ENCODE measurements around the gene ZKSCAN1.

Gene ZKSCAN1

GRCh38 chr7:100087055-100087750 is 71.8 kb downstream of the ZKSCAN1 start:
- Histone ChIP-seq H3K27ac (ENCODE audit: low read depth, low read length) (peak overlapping the region; percentile 95), H3K9ac (ENCODE audit: low read length) (no peak overlapping the region), H3K36me3 (ENCODE audit: insufficient read depth, low read length) (peaks cover 22% of the 10 kb centered on the region), H3K4me3 (ENCODE audit: low read depth in 1 of 2, low read length in 2 of 2) (no peak overlapping the region), H3K9me3 (ENCODE audit: low read length) (no peaks in the 10 kb centered on the region), H3K4me1 (ENCODE audit: insufficient read depth, low read length) (peaks cover 29% of the 10 kb centered on the region), H3K27me3 (ENCODE audit: control insufficient read depth in 1 of 2, insufficient read depth in 2 of 2, low read length in 2 of 2) (no peaks in the 10 kb centered on the region)

GRCh38 chr7:100088095-100088620 is 72.8 kb downstream of the ZKSCAN1 start:
- Histone ChIP-seq H3K9ac (ENCODE audit: low read length) (peak overlapping the region; percentile 27), H3K27me3 (ENCODE audit: control insufficient read depth in 1 of 2, insufficient read depth in 2 of 2, low read length in 2 of 2) (no peaks in the 10 kb centered on the region), H3K27ac (ENCODE audit: low read depth, low read length) (peak overlapping the region; percentile 95), H3K36me3 (ENCODE audit: insufficient read depth, low read length) (peaks cover 31% of the 10 kb centered on the region), H3K4me1 (ENCODE audit: insufficient read depth, low read length) (peaks cover 29% of the 10 kb centered on the region), H3K4me3 (ENCODE audit: low read depth in 1 of 2, low read length in 2 of 2) (peak overlapping the region; percentile 67 to 94), H3K9me3 (ENCODE audit: low read length) (no peaks in the 10 kb centered on the region)

GRCh38 chr7:100088621-100089457 is 73.4 kb downstream of the ZKSCAN1 start, which contains the start of gene COPS6:
Gene COPS6 (plus strand): TSS chr7:100088969. CDS start chr7:100088991, 22 bp downstream.
- Histone ChIP-seq H3K9ac (ENCODE audit: low read length) (peak within 1 kb of the TSS; percentile 77), H3K4me3 (ENCODE audit: low read depth in 1 of 2, low read length in 2 of 2) (peak within 1 kb of the TSS; percentile 94 to 95), H3K27me3 (ENCODE audit: control insufficient read depth in 1 of 2, insufficient read depth in 2 of 2, low read length in 2 of 2) (no peaks in the 10 kb centered on the region), H3K9me3 (ENCODE audit: low read length) (no peaks in the 10 kb centered on the region), H3K27ac (ENCODE audit: low read depth, low read length) (peak within 1 kb of the TSS; percentile 95), H3K4me1 (ENCODE audit: insufficient read depth, low read length) (peaks cover 29% of the 10 kb centered on the region), H3K36me3 (ENCODE audit: insufficient read depth, low read length) (peaks cover 38% of the 10 kb centered on the region)

GRCh38 chr7:100089458-100090196 is 74.2 kb downstream of the ZKSCAN1 start:
- H3K9me3 ChIP-seq (ENCODE audit: low read length): no peaks in the 10 kb centered on the region
- peaks cover 46% of the 10 kb centered on the region for H3K36me3 ChIP-seq (ENCODE audit: insufficient read depth, low read length)
- peak overlapping the region; percentile 77 for H3K9ac ChIP-seq (ENCODE audit: low read length)
- no peaks in the 10 kb centered on the region for H3K27me3 ChIP-seq (ENCODE audit: control insufficient read depth in 1 of 2, insufficient read depth in 2 of 2, low read length in 2 of 2)
- peaks cover 29% of the 10 kb centered on the region for H3K4me1 ChIP-seq (ENCODE audit: insufficient read depth, low read length)
- peak overlapping the region; percentile 94 to 95 for H3K4me3 ChIP-seq (ENCODE audit: low read depth in 1 of 2, low read length in 2 of 2)
- peak overlapping the region; percentile 95 for H3K27ac ChIP-seq (ENCODE audit: low read depth, low read length)

GRCh38 chr7:100090527-100091410 is 75.4 kb downstream of the ZKSCAN1 start:
- H3K9me3 ChIP-seq (ENCODE audit: low read length): no peaks in the 10 kb centered on the region
- H3K4me1 ChIP-seq (ENCODE audit: insufficient read depth, low read length): peaks cover 22% of the 10 kb centered on the region
- no peak overlapping the region for H3K27ac ChIP-seq (ENCODE audit: low read depth, low read length)
- no peaks in the 10 kb centered on the region for H3K27me3 ChIP-seq (ENCODE audit: control insufficient read depth in 1 of 2, insufficient read depth in 2 of 2, low read length in 2 of 2)
- peaks cover 56% of the 10 kb centered on the region for H3K36me3 ChIP-seq (ENCODE audit: insufficient read depth, low read length)
- no peak overlapping the region for H3K4me3 ChIP-seq (ENCODE audit: low read depth in 1 of 2, low read length in 2 of 2)
- H3K9ac ChIP-seq (ENCODE audit: low read length): no peak overlapping the region

Measured in muscle layer of colon (tissue), 2 donors.